GM12878 (cell line): ENCODE measurements around the gene ITIH1. TPM values are rescaled to one million over a fixed set of nuclear protein-coding genes. Genes with fewer than 3 reads are reported as not detected.

Experiments
- BACH1 ChIP-seq: fragments of 450-650 bp; IDR thresholded peaks from 2 replicates; pipeline ENCODE4 v1.6.1; 2017; ENCODE audit warnings: mild to moderate bottlenecking, borderline replicate concordance
- BCL11A ChIP-seq: IDR thresholded peaks from 2 replicates; pipeline ENCODE4 v1.6.1; 2011; ENCODE audit warnings: low read depth, low read length
- CHD1 ChIP-seq: IDR thresholded peaks from 2 replicates; pipeline ENCODE4 v1.6.1; 2012; ENCODE audit warnings: low read depth, low read length, improper control_type of control experiment
- EED ChIP-seq: sonication (generic); IDR thresholded peaks from 2 replicates; pipeline ENCODE4 v1.6.1; 2016; ENCODE audit warnings: antibody characterized with exemption, low read depth
- ELK1 ChIP-seq: IDR thresholded peaks from 2 replicates; pipeline ENCODE4 v1.6.1; 2012; ENCODE audit warnings: low read depth, low read length, improper control_type of control experiment
- HCFC1 ChIP-seq: fragments of 150-350 bp; IDR thresholded peaks from 2 replicates; pipeline ENCODE4 v1.6.1; 2014; ENCODE audit warnings: low read length
- HDGF ChIP-seq: fragments of 450-650 bp; IDR thresholded peaks from 2 replicates; pipeline ENCODE4 v1.6.1; 2016; ENCODE audit warnings: antibody characterized with exemption
- LARP7 ChIP-seq: fragments of 450-650 bp; IDR thresholded peaks from 2 replicates; pipeline ENCODE4 v1.6.1; 2017; ENCODE audit warnings: mild to moderate bottlenecking
- MAX ChIP-seq: IDR thresholded peaks from 2 replicates; pipeline ENCODE4 v1.6.1; 2012; ENCODE audit warnings: low read depth, low read length, improper control_type of control experiment
- MXI1 ChIP-seq: fragments of 150-350 bp; IDR thresholded peaks from 2 replicates; pipeline ENCODE4 v1.6.1; 2011; ENCODE audit warnings: low read depth, mild to moderate bottlenecking, inconsistent platforms, low read length, improper control_type of control experiment
- MYB ChIP-seq: fragments of 150-350 bp; IDR thresholded peaks from 2 replicates; pipeline ENCODE4 v1.6.1; 2014; ENCODE audit warnings: mild to moderate bottlenecking, low read depth, low read length, borderline replicate concordance
- NBN ChIP-seq: fragments of 450-650 bp; IDR thresholded peaks from 2 replicates; pipeline ENCODE4 v1.6.1; 2016
- NFIC ChIP-seq: IDR thresholded peaks from 2 replicates; pipeline ENCODE4 v1.6.1; 2012; ENCODE audit warnings: low read depth, mild to moderate bottlenecking, inconsistent platforms, low read length, moderate library complexity
- NFYA ChIP-seq: IDR thresholded peaks from 2 replicates; pipeline ENCODE4 v1.6.1; 2011; ENCODE audit warnings: low read depth, mild to moderate bottlenecking, low read length, improper control_type of control experiment, borderline replicate concordance
- PBX3 ChIP-seq: IDR thresholded peaks from 2 replicates; pipeline ENCODE4 v1.6.1; 2011; ENCODE audit warnings: mild to moderate bottlenecking, low read depth, low read length, moderate library complexity; ENCODE audit not compliant: insufficient replicate concordance
- POLR2AphosphoS2 ChIP-seq: IDR thresholded peaks from 2 replicates; pipeline ENCODE4 v1.6.1; 2011; ENCODE audit warnings: low read depth, mild to moderate bottlenecking, low read length, improper control_type of control experiment, moderate library complexity
- POLR2AphosphoS5 ChIP-seq: IDR thresholded peaks from 2 replicates; pipeline ENCODE4 v1.6.1; 2011; ENCODE audit warnings: mild to moderate bottlenecking, low read length, inconsistent platforms
- RUNX3 ChIP-seq: IDR thresholded peaks from 2 replicates; pipeline ENCODE4 v1.6.1; 2012; ENCODE audit warnings: low read length, inconsistent platforms
- SPI1 ChIP-seq: IDR thresholded peaks from 2 replicates; pipeline ENCODE4 v1.6.1; 2011; ENCODE audit warnings: low read depth, mild to moderate bottlenecking, low read length, moderate library complexity, borderline replicate concordance; ENCODE audit not compliant: insufficient read depth
- SUZ12 ChIP-seq: fragments of 200-600 bp; sonication (generic); IDR thresholded peaks from one replicate; pipeline ENCODE4 v1.6.1; 2018; ENCODE audit warnings: antibody characterized with exemption, mild to moderate bottlenecking; ENCODE audit not compliant: unreplicated experiment
- TAF1 ChIP-seq: IDR thresholded peaks from 2 replicates; pipeline ENCODE4 v1.6.1; 2011; ENCODE audit warnings: mild to moderate bottlenecking, low read depth, low read length, borderline replicate concordance
- TBL1XR1 ChIP-seq: IDR thresholded peaks from 2 replicates; pipeline ENCODE4 v1.6.1; 2012; ENCODE audit warnings: low read depth, low read length, improper control_type of control experiment
- TCF7 ChIP-seq: IDR thresholded peaks from 2 replicates; pipeline ENCODE4 v1.6.1; 2014; ENCODE audit warnings: antibody characterized with exemption, borderline replicate concordance
- ZNF622 ChIP-seq: fragments of 450-650 bp; IDR thresholded peaks from 2 replicates; pipeline ENCODE4 v1.6.1; 2017; ENCODE audit warnings: mild to moderate bottlenecking, inconsistent platforms
- ZZZ3 ChIP-seq: IDR thresholded peaks from 2 replicates; pipeline ENCODE4 v1.6.1; 2011; ENCODE audit warnings: low read depth; ENCODE audit not compliant: control insufficient read depth, insufficient read length
- polyA plus RNA-seq, 11 experiments: library from polyadenylated mRNA; depleted of rRNA in 4 of 11; unstranded in 6 of 11; stranded (reverse) in 5 of 11; fragments of >200 nt; fragmentation: Nextera tagmentation in 4 of 11; fragmentation: Illumina TruSeq in 1 of 11; extraction: Ambion mirVana in 4 of 11; extraction: Trizol in 1 of 11; gene quantifications; 1 replicate in 1 of 11; 2 replicates in 10 of 11; pipeline versions ENCODE4 v1.2.1 to v1.2.3, GENCODE V29; 2011 to 2016; ENCODE audit warnings: inconsistent platforms in 2 of 11, missing spikeins in 2 of 11, low read depth in 1 of 11
- total RNA-seq, 4 experiments: library from RNA; depleted of rRNA in 3 of 4; stranded (reverse); fragments of >200 nt in 3 of 4; fragmentation: Illumina TruSeq in 1 of 4; extraction: Trizol in 1 of 4; gene quantifications; 2 replicates each; pipeline versions ENCODE4 v1.2.1 to v1.2.3, GENCODE V29; 2013 to 2021
- TF ChIP-seq, protein P1 (sequence below): fragments of 450-650 bp; formaldehyde crosslinking; IDR thresholded peaks from 2 replicates; pipeline ENCODE4 v1.5.0; 2022; ENCODE audit warnings: mild to moderate bottlenecking, missing genetic modification characterization

ITIH1 gene
- total and polyA plus RNA-seq, 10 of the 15 experiments (the other 5 are each of a cell fraction or from before 2014, with no cell fraction given): 0.33 to 0.64 (median 0.44) TPM; not detected in 7

DNA sequence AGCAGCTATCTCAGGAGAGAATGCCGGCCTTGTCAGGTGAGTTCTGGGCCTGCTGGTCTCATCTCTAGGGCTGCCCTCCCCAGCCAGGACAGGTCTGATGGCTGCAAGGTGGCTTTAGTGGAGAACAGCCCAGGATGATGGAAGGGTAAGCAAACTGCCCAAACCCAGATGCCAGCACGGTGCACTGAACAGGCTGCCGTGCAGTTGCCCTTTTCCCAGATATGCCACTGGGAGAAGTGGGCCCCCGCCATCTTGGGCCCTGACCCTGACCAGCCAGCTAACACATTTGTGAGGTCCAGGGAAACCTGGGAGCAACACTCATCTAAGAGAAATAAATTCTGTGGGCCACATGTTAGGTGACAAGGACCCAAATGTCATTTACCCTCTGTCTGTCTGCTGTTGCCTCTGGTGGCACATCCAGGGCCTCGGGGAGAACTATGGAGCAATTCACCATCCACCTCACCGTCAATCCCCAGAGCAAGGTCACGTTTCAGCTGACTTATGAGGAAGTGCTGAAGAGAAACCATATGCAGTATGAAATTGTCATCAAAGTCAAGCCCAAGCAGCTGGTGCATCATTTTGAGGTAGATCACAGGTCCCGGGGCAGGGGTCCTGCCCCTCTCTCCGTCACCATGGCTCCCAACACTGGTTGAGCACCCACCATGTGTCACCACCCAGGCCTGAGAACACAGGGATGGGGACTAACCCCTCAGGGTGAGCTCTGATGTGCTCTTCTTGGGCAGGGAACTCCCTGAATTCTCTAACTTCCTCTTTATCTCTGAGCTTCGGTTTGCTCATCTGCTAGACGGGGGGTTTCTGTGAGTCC is 1.8 kb downstream of the ITIH1 start (continued):
- no peak for TF ChIP-seq POLR2AphosphoS5
- no peak for TF ChIP-seq LARP7
- no peak for TF ChIP-seq MAX
- TF ChIP-seq PBX3: no peak
- TF ChIP-seq TCF7: no peak
- TF ChIP-seq SPI1: peak; percentile 90
- no peak for TF ChIP-seq CHD1
- no peak for TF ChIP-seq HCFC1
- no peak for TF ChIP-seq SUZ12
- TF ChIP-seq MYB: no peak
- TF ChIP-seq TAF1: no peak
- TF ChIP-seq ELK1: no peak
- TF ChIP-seq BACH1: no peak
- peak; percentile 59; the same call in 1 of the 2 replicates for TF ChIP-seq NBN
- TF ChIP-seq, protein P1, sequence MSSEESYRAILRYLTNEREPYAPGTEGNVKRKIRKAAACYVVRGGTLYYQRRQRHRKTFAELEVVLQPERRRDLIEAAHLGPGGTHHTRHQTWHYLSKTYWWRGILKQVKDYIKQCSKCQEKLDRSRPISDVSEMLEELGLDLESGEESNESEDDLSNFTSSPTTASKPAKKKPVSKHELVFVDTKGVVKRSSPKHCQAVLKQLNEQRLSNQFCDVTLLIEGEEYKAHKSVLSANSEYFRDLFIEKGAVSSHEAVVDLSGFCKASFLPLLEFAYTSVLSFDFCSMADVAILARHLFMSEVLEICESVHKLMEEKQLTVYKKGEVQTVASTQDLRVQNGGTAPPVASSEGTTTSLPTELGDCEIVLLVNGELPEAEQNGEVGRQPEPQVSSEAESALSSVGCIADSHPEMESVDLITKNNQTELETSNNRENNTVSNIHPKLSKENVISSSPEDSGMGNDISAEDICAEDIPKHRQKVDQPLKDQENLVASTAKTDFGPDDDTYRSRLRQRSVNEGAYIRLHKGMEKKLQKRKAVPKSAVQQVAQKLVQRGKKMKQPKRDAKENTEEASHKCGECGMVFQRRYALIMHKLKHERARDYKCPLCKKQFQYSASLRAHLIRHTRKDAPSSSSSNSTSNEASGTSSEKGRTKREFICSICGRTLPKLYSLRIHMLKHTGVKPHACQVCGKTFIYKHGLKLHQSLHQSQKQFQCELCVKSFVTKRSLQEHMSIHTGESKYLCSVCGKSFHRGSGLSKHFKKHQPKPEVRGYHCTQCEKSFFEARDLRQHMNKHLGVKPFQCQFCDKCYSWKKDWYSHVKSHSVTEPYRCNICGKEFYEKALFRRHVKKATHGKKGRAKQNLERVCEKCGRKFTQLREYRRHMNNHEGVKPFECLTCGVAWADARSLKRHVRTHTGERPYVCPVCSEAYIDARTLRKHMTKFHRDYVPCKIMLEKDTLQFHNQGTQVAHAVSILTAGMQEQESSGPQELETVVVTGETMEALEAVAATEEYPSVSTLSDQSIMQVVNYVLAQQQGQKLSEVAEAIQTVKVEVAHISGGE: no peak
- no peak for TF ChIP-seq NFYA
- TF ChIP-seq BCL11A: no peak
- TF ChIP-seq NFIC: no peak
- TF ChIP-seq POLR2AphosphoS2: no peak
- TF ChIP-seq ZZZ3: no peak
- no peak for TF ChIP-seq ZNF622
- no peak for TF ChIP-seq MXI1
- no peak for TF ChIP-seq TBL1XR1
- peak; percentile 26; the same call in 1 of the 2 replicates for TF ChIP-seq RUNX3
- no peak for TF ChIP-seq HDGF
- peak; percentile 41; the same call in 1 of the 2 replicates for TF ChIP-seq EED
